ENCODE results near the gene DNTT. TPM values are rescaled to one million over a fixed set of nuclear protein-coding genes. Genes with fewer than 3 reads are reported as not detected.

The DNTT gene
- polyA plus RNA-seq, 1 donor from 2014 or later: not detected

- H4K20me1 ChIP-seq (ENCODE audit: insufficient read depth): no peaks in the 10 kb centered on the region
- no peaks in the 10 kb centered on the region for H3K79me2 ChIP-seq (replicated peaks; ENCODE audit: insufficient read depth, low read length)
- no peak overlapping the region for H3K27ac ChIP-seq (ENCODE audit: low read length)
- TF ChIP-seq CTCF (IDR thresholded peaks at IDR 0.05; ENCODE audit: poor library complexity, severe bottlenecking) (no peak), REST (IDR thresholded peaks at IDR 0.05; ENCODE audit: borderline replicate concordance) (no peak), RAD21 (conservative IDR thresholded peaks at IDR 0.05) (no peak), EZH2 (IDR thresholded peaks at IDR 0.05; ENCODE audit: borderline replicate concordance, insufficient read depth, low read length, poor library complexity, severe bottlenecking) (no peak), TAF1 (IDR thresholded peaks at IDR 0.05; ENCODE audit: low read depth) (no peak), SMC3 (conservative IDR thresholded peaks at IDR 0.05; ENCODE audit: poor library complexity) (no peak), MXI1 (conservative IDR thresholded peaks at IDR 0.05; ENCODE audit: poor library complexity, severe bottlenecking) (no peak), POLR2AphosphoS5 (IDR thresholded peaks at IDR 0.05) (no peak), EP300 (conservative IDR thresholded peaks at IDR 0.05; ENCODE audit: poor library complexity, severe bottlenecking) (no peak)
- no peak overlapping the region for H3K4me2 ChIP-seq (ENCODE audit: low read length)
- H2AFZ ChIP-seq (ENCODE audit: low read depth, low read length): no peak overlapping the region
- H3K4me3 ChIP-seq (ENCODE audit: low read length): no peak overlapping the region
- no peak overlapping the region for H3K9ac ChIP-seq (ENCODE audit: low read length)
- H3K27me3 ChIP-seq (ENCODE audit: insufficient read depth, low read depth, low read length): no peaks in the 10 kb centered on the region
- no peaks in the 10 kb centered on the region for H3K9me2 ChIP-seq (ENCODE audit: insufficient read depth, low read length)
- no peaks in the 10 kb centered on the region for H3F3A ChIP-seq (ENCODE audit: insufficient read depth, low read length, poor library complexity, severe bottlenecking)
- H3K36me3 ChIP-seq (ENCODE audit: insufficient read depth, low read length): no peaks in the 10 kb centered on the region
- H3K9me3 ChIP-seq (ENCODE audit: low read length): no peaks in the 10 kb centered on the region
Observed at GRCh38 chr10:96285331-96285752, 18.9 kb upstream of the DNTT start.

- no peak overlapping the region for H2AFZ ChIP-seq (ENCODE audit: low read depth, low read length)
- H4K20me1 ChIP-seq (ENCODE audit: insufficient read depth): no peaks in the 10 kb centered on the region
- H3K27ac ChIP-seq (ENCODE audit: low read length): no peak overlapping the region
- TF ChIP-seq EZH2 (IDR thresholded peaks at IDR 0.05; ENCODE audit: borderline replicate concordance, insufficient read depth, low read length, poor library complexity, severe bottlenecking) (no peak), POLR2AphosphoS5 (IDR thresholded peaks at IDR 0.05) (no peak)
- H3K27me3 ChIP-seq (ENCODE audit: insufficient read depth, low read depth, low read length): no peaks in the 10 kb centered on the region
- no peak overlapping the region for H3K4me3 ChIP-seq (ENCODE audit: low read length)
- H3F3A ChIP-seq (ENCODE audit: insufficient read depth, low read length, poor library complexity, severe bottlenecking): no peaks in the 10 kb centered on the region
- H3K4me2 ChIP-seq (ENCODE audit: low read length): no peak overlapping the region
- H3K9ac ChIP-seq (ENCODE audit: low read length): no peak overlapping the region
- H3K9me3 ChIP-seq (ENCODE audit: low read length): no peaks in the 10 kb centered on the region
- no peaks in the 10 kb centered on the region for H3K9me2 ChIP-seq (ENCODE audit: insufficient read depth, low read length)
- no peaks in the 10 kb centered on the region for H3K79me2 ChIP-seq (replicated peaks; ENCODE audit: insufficient read depth, low read length)
- H3K36me3 ChIP-seq (ENCODE audit: insufficient read depth, low read length): no peaks in the 10 kb centered on the region
Observed at GRCh38 chr10:96287392-96288105, 16.7 kb upstream of the DNTT start.
